H1 (cell line): ENCODE results near the gene MYO18A.

Experiments
- CTCF ChIP-seq, 3 experiments: IDR thresholded peaks; 1 replicate in 2 of 3; 2 replicates in 1 of 3; pipeline versions ENCODE4 v1.5.1 to v1.6.1; 2011; ENCODE audit warnings: low read length in 3 of 3, mild to moderate bottlenecking in 3 of 3, inconsistent platforms in 2 of 3, low read depth in 1 of 3, moderate library complexity in 1 of 3; ENCODE audit not compliant: insufficient read depth in 1 of 3; ENCODE audit errors: control extremely low read depth in 1 of 3
- KDM5A ChIP-seq: fragments of 200-600 bp; IDR thresholded peaks from 2 replicates; pipeline ENCODE4 v1.7.1; 2012; ENCODE audit warnings: mild to moderate bottlenecking, low read length, inconsistent platforms, mixed read lengths
- MAFK ChIP-seq: IDR thresholded peaks from 2 replicates; pipeline ENCODE4 v1.6.1; 2012; ENCODE audit warnings: low read depth, mild to moderate bottlenecking, improper control_type of control experiment, low read length
- NANOG ChIP-seq: IDR thresholded peaks from 2 replicates; pipeline ENCODE4 v1.6.1; 2011; ENCODE audit warnings: low read length, low read depth, mild to moderate bottlenecking, inconsistent platforms; ENCODE audit not compliant: insufficient read depth, poor library complexity, severe bottlenecking
- POLR2AphosphoS5 ChIP-seq: IDR thresholded peaks from 2 replicates; pipeline ENCODE4 v1.6.1; 2011; ENCODE audit warnings: low read depth, low read length
- POU5F1 ChIP-seq: IDR thresholded peaks from 2 replicates; pipeline ENCODE4 v1.6.1; 2011; ENCODE audit warnings: low read depth, mild to moderate bottlenecking, low read length, moderate library complexity
- RNF2 ChIP-seq: fragments of 200-900, 300-1000 bp; sonication (generic); IDR thresholded peaks from 2 replicates; pipeline ENCODE4 v1.7.1; 2016; ENCODE audit warnings: borderline replicate concordance, low read depth, mild to moderate bottlenecking, antibody characterized with exemption, low read length; ENCODE audit not compliant: poor library complexity, severe bottlenecking; ENCODE audit errors: missing control alignments

GRCh38 chr17:29158488-29159275 lies 21.5 kb downstream of the MYO18A start:
- TF ChIP-seq MAFK (no peak), CTCF (IDR thresholded peaks at IDR 0.05; ENCODE audit: control extremely low read depth in 1 of 3, insufficient read depth in 1 of 3, low read depth in 1 of 3, low read length in 3 of 3) (no peak), NANOG (no peak), POU5F1 (no peak), RNF2 (no peak), KDM5A (no peak), POLR2AphosphoS5 (no peak)
